Loucy (cell line): ENCODE data around the gene HMX1.

Experiments used
- H2AFZ ChIP-seq: fragments of 200-600 bp; sonication (generic); 2 replicates; pipeline ENCODE4 v1.6.0; 2016; ENCODE audit warnings: antibody characterized with exemption, mild to moderate bottlenecking, low read length, moderate library complexity
- H3F3A ChIP-seq: fragments of 200-600 bp; 2 replicates; pipeline ENCODE4 v1.6.0; 2016; ENCODE audit warnings: antibody characterized with exemption, low read depth, mild to moderate bottlenecking
- H3K27me3 ChIP-seq: fragments of 200-600 bp; sonication (generic); 2 replicates; pipeline ENCODE4 v1.6.1; 2014; ENCODE audit warnings: low read length, mild to moderate bottlenecking; ENCODE audit not compliant: insufficient read depth, poor library complexity, severe bottlenecking
- H3K36me3 ChIP-seq: fragments of 200-600 bp; sonication (generic); 2 replicates; pipeline ENCODE4 v1.6.1; 2016; ENCODE audit warnings: low read length; ENCODE audit not compliant: insufficient read depth
- H3K4me1 ChIP-seq: fragments of 200-600 bp; sonication (generic); 2 replicates; pipeline ENCODE4 v1.5.1; 2014; ENCODE audit warnings: low read length, mild to moderate bottlenecking; ENCODE audit not compliant: insufficient read depth, poor library complexity, severe bottlenecking
- H3K4me2 ChIP-seq: fragments of 200-600 bp; sonication (generic); 2 replicates; pipeline ENCODE4 v1.6.0; 2014; ENCODE audit warnings: antibody characterized with exemption, low read length, low read depth, mild to moderate bottlenecking; ENCODE audit not compliant: poor library complexity, severe bottlenecking
- H3K4me3 ChIP-seq: fragments of 200-600 bp; sonication (generic); 2 replicates; pipeline ENCODE4 v1.5.1; 2014; ENCODE audit warnings: low read length, mild to moderate bottlenecking, mixed read lengths; ENCODE audit not compliant: poor library complexity, severe bottlenecking
- H3K79me2 ChIP-seq: fragments of 200-600 bp; sonication (generic); 2 replicates; pipeline ENCODE4 v1.6.1; 2014; ENCODE audit warnings: low read length; ENCODE audit not compliant: insufficient read depth
- H3K9ac ChIP-seq: fragments of 200-600 bp; sonication (generic); 2 replicates; pipeline ENCODE4 v1.6.0; 2014; ENCODE audit warnings: mild to moderate bottlenecking, low read depth, low read length, moderate library complexity; ENCODE audit not compliant: poor library complexity, severe bottlenecking
- H3K9me2 ChIP-seq: fragments of 200-600 bp; sonication (generic); replicated peaks from 2 replicates; pipeline ENCODE4 v1.6.1; 2016; ENCODE audit warnings: low read depth, low read length, mixed read lengths
- H3K9me3 ChIP-seq: fragments of 200-600 bp; sonication (generic); 2 replicates; pipeline ENCODE4 v1.6.1; 2014; ENCODE audit warnings: mild to moderate bottlenecking, antibody characterized with exemption, low read length, low read depth; ENCODE audit not compliant: insufficient read depth
- H4K20me1 ChIP-seq: fragments of 200-600 bp; sonication (generic); 2 replicates; pipeline ENCODE4 v1.6.0; 2014; ENCODE audit warnings: antibody characterized with exemption, low read length, mild to moderate bottlenecking; ENCODE audit not compliant: insufficient read depth, poor library complexity, severe bottlenecking
- CTCF ChIP-seq: fragments of 200-600 bp; sonication (generic); conservative IDR thresholded peaks from 2 replicates; pipeline ENCODE4 v1.5.1; 2014; ENCODE audit warnings: mild to moderate bottlenecking, antibody characterized with exemption, low read length
- EZH2phosphoT487 ChIP-seq: fragments of 200-600 bp; IDR thresholded peaks from 2 replicates; pipeline ENCODE4 v1.6.1; 2018; ENCODE audit warnings: antibody characterized with exemption, mild to moderate bottlenecking, moderate library complexity, borderline replicate concordance

Gene HMX1

GRCh38 chr4:8892556-8893226 is 21.1 kb upstream of the HMX1 start:
- Histone ChIP-seq H3K4me2 (no peak overlapping the region), H3K9ac (no peak overlapping the region), H3K9me2 (no peaks in the 10 kb centered on the region), H3K36me3 (no peaks in the 10 kb centered on the region), H4K20me1 (no peaks in the 10 kb centered on the region), H3K9me3 (no peaks in the 10 kb centered on the region; the same call in 1 of the 2 replicates), H3F3A (no peaks in the 10 kb centered on the region), H2AFZ (no peak overlapping the region), H3K4me1 (no peaks in the 10 kb centered on the region), H3K4me3 (no peak overlapping the region), H3K27me3 (no peaks in the 10 kb centered on the region), H3K79me2 (no peaks in the 10 kb centered on the region)
- TF ChIP-seq EZH2phosphoT487: no peak
- no peak for TF ChIP-seq CTCF

GRCh38 chr4:8891646-8892555 is 20.3 kb upstream of the HMX1 start:
- Histone ChIP-seq H2AFZ (no peak overlapping the region), H3K4me3 (no peak overlapping the region), H3K4me1 (no peaks in the 10 kb centered on the region), H4K20me1 (no peaks in the 10 kb centered on the region), H3F3A (no peaks in the 10 kb centered on the region), H3K9ac (no peak overlapping the region), H3K36me3 (no peaks in the 10 kb centered on the region), H3K9me3 (peaks cover 5% of the 10 kb centered on the region; the same call in 1 of the 2 replicates), H3K4me2 (no peak overlapping the region), H3K79me2 (no peaks in the 10 kb centered on the region), H3K27me3 (no peaks in the 10 kb centered on the region), H3K9me2 (no peaks in the 10 kb centered on the region)
- TF ChIP-seq EZH2phosphoT487 (no peak), CTCF (no peak)

- no peaks in the 10 kb centered on the region for H4K20me1 ChIP-seq
- H3K79me2 ChIP-seq: no peaks in the 10 kb centered on the region
- H3K4me2 ChIP-seq: no peak overlapping the region
- no peaks in the 10 kb centered on the region for H3K9me2 ChIP-seq
- no peaks in the 10 kb centered on the region for H3K27me3 ChIP-seq
- no peak overlapping the region for H3K4me3 ChIP-seq
- H3K9me3 ChIP-seq: peaks cover 6% of the 10 kb centered on the region; the same call in 1 of the 2 replicates
- H3K9ac ChIP-seq: no peak overlapping the region
- no peaks in the 10 kb centered on the region for H3F3A ChIP-seq
- H2AFZ ChIP-seq: no peak overlapping the region
- H3K36me3 ChIP-seq: no peaks in the 10 kb centered on the region
- TF ChIP-seq CTCF (no peak), EZH2phosphoT487 (no peak)
- H3K4me1 ChIP-seq: no peaks in the 10 kb centered on the region
These were observed 19.6 kb upstream of the HMX1 start for GRCh38 chr4:8891255-8891645.
